ENCODE measurements around the gene B4GALT6. TPM values are rescaled to one million over a fixed set of nuclear protein-coding genes. Genes with fewer than 3 reads are reported as not detected.

Gene B4GALT6
- total and polyA plus RNA-seq, 2 of the 8 experiments (the other 6 are each of a cell fraction or from before 2014, with no cell fraction given) = 6.3 to 41.5 TPM

- TF ChIP-seq, protein P1, sequence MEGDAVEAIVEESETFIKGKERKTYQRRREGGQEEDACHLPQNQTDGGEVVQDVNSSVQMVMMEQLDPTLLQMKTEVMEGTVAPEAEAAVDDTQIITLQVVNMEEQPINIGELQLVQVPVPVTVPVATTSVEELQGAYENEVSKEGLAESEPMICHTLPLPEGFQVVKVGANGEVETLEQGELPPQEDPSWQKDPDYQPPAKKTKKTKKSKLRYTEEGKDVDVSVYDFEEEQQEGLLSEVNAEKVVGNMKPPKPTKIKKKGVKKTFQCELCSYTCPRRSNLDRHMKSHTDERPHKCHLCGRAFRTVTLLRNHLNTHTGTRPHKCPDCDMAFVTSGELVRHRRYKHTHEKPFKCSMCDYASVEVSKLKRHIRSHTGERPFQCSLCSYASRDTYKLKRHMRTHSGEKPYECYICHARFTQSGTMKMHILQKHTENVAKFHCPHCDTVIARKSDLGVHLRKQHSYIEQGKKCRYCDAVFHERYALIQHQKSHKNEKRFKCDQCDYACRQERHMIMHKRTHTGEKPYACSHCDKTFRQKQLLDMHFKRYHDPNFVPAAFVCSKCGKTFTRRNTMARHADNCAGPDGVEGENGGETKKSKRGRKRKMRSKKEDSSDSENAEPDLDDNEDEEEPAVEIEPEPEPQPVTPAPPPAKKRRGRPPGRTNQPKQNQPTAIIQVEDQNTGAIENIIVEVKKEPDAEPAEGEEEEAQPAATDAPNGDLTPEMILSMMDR (IDR thresholded peaks at IDR 0.05; ENCODE audit: control extremely low read depth in 1 of 3, insufficient read depth in 1 of 3, low read depth in 1 of 3, low read length in 3 of 3) = no peak
- no peak for TF ChIP-seq JUND (IDR thresholded peaks at IDR 0.05; ENCODE audit: low read length)
- TF ChIP-seq CBX5 (IDR thresholded peaks at IDR 0.05; ENCODE audit: low read depth, low read length) = no peak
- TF ChIP-seq CREB1 (IDR thresholded peaks at IDR 0.05) = no peak
Observed at GRCh38 chr18:31618801-31619200, 65.6 kb downstream of the B4GALT6 start (continued).

All from H1 (cell line).